Cardiac muscle cell (in vitro differentiated cells and primary cell): Measurements from ENCODE around the gene VAV3. TPM values are rescaled to one million over a fixed set of nuclear protein-coding genes. Genes with fewer than 3 reads are reported as not detected.

Source experiments
- DNase-seq, 2 donors: peaks; one replicate each; pipeline versions ENCODE4 v3.0.0 to v3.0.0-alpha.2; 2010 to 2017; ENCODE audit warnings: low read depth in 1 of 2, low spot score in 1 of 2
- H3K27ac ChIP-seq: fragments of 200-600 bp; sonication (generic); 2 replicates; pipeline ENCODE4 v1.5.1; 2016
- H3K27me3 ChIP-seq: fragments of 200-600 bp; sonication (generic); 2 replicates; pipeline ENCODE4 v1.6.0; 2016; ENCODE audit warnings: control low read depth
- H3K36me3 ChIP-seq: fragments of 200-600 bp; sonication (generic); 2 replicates; pipeline ENCODE4 v1.5.1; 2016; ENCODE audit warnings: control low read depth
- H3K4me1 ChIP-seq: fragments of 200-600 bp; sonication (generic); 2 replicates; pipeline ENCODE4 v1.8.1; 2017; ENCODE audit warnings: low read depth, mild to moderate bottlenecking, mixed run types
- H3K4me3 ChIP-seq: fragments of 200-600 bp; sonication (generic); 2 replicates; pipeline ENCODE4 v1.5.1; 2016; ENCODE audit warnings: mild to moderate bottlenecking
- H3K9me3 ChIP-seq: fragments of 200-600 bp; sonication (generic); 2 replicates; pipeline ENCODE4 v1.5.1; 2017; ENCODE audit warnings: low read depth, mild to moderate bottlenecking, control low read depth
- CTCF ChIP-seq: IDR thresholded peaks from 2 replicates; pipeline ENCODE4 v1.5.1; 2012; ENCODE audit warnings: low read depth, mild to moderate bottlenecking, low read length
- polyA plus RNA-seq: library from polyadenylated mRNA; unstranded; fragments of >200 nt; fragmentation: Nextera tagmentation; extraction: Ambion mirVana; gene quantifications from 2 replicates; pipeline ENCODE4 v1.2.1, GENCODE V29; 2016
- total RNA-seq: library from RNA; depleted of rRNA; stranded (reverse); fragments of >200 nt; gene quantifications from 2 replicates; pipeline ENCODE4 v1.2.3, GENCODE V29; 2016

Gene VAV3
- total and polyA plus RNA-seq, 2 experiments from 2014 or later: 0.33 to 0.86 TPM

GRCh38 chr1:107689159-107689558 lies 275.8 kb downstream of the VAV3 start:
- TF ChIP-seq CTCF: no peak
- no peaks in the 10 kb centered on the region for H3K4me1 ChIP-seq
- H3K27ac ChIP-seq: no peak overlapping the region
- DNase-seq: no peak
- H3K4me3 ChIP-seq: no peak overlapping the region
- no peaks in the 10 kb centered on the region for H3K9me3 ChIP-seq
- no peaks in the 10 kb centered on the region for H3K27me3 ChIP-seq
- H3K36me3 ChIP-seq: no peaks in the 10 kb centered on the region

- Histone ChIP-seq H3K27ac (no peak overlapping the region), H3K36me3 (no peaks in the 10 kb centered on the region), H3K27me3 (no peaks in the 10 kb centered on the region), H3K9me3 (no peaks in the 10 kb centered on the region), H3K4me1 (no peaks in the 10 kb centered on the region), H3K4me3 (no peak overlapping the region)
- peak in 1 of 2 donors; percentile 7 for DNase-seq
- TF ChIP-seq CTCF: no peak
Measured at GRCh38 chr1:107687849-107688753, 276.9 kb downstream of the VAV3 start.

DNA sequence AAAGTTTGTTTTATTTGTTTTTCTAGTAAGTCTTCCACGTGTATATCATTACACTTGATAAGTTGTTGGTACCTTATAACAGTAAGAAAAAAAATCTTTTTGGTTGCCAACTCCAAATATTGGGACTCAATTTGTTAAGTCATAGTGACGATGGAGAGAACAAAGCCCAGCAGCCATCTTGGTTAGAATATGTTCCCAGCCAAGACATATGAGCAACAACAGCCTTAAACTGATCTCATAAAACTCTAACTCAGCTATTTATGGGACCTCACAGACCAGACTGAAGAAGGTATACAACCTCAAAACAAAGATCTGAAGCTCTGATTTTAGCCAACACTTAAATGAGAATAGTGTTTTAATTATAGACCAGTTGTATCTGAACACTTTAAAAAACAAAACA lies 281.3 kb downstream of the VAV3 start:
- Histone ChIP-seq H3K27ac (no peak overlapping the region), H3K4me1 (no peaks in the 10 kb centered on the region), H3K4me3 (no peak overlapping the region), H3K27me3 (no peaks in the 10 kb centered on the region), H3K9me3 (no peaks in the 10 kb centered on the region), H3K36me3 (no peaks in the 10 kb centered on the region)
- TF ChIP-seq CTCF: no peak
- no peak for DNase-seq

GRCh38 chr1:107683191-107683657 lies 281.8 kb downstream of the VAV3 start:
- Histone ChIP-seq H3K27ac (no peak overlapping the region), H3K27me3 (no peaks in the 10 kb centered on the region), H3K4me1 (no peaks in the 10 kb centered on the region), H3K36me3 (no peaks in the 10 kb centered on the region), H3K9me3 (no peaks in the 10 kb centered on the region), H3K4me3 (no peak overlapping the region)
- TF ChIP-seq CTCF: no peak
- no peak for DNase-seq

GRCh38 chr1:107682467-107682866 lies 282.5 kb downstream of the VAV3 start:
- no peak for DNase-seq
- Histone ChIP-seq H3K4me1 (no peaks in the 10 kb centered on the region), H3K9me3 (no peaks in the 10 kb centered on the region), H3K4me3 (no peak overlapping the region), H3K27ac (no peak overlapping the region), H3K27me3 (no peaks in the 10 kb centered on the region), H3K36me3 (no peaks in the 10 kb centered on the region)
- TF ChIP-seq CTCF: no peak
